A673 (cell line): Measurements from ENCODE around the gene EIF3F. TPM values are rescaled to one million over a fixed set of nuclear protein-coding genes. Genes with fewer than 3 reads are reported as not detected.

Experiments
- BruUV-seq: library from RNA; stranded (reverse); fragments of 400-500 nt; replicated peaks from 2 replicates; lab custom pipeline; 2021; lab: Mats Ljungman, UMichigan
- CTCF ChIA-PET: fragments of 300-600 bp; sonication (Branson Sonifier 250); formaldehyde crosslinking; loops from one replicate; lab custom pipeline; 2022; ENCODE audit warnings: antibody characterized with exemption; lab: Charles Lee
- POLR2A ChIA-PET: fragments of 300-600 bp; sonication (Branson Sonifier 250); formaldehyde crosslinking; loops from one replicate; lab custom pipeline; 2022; ENCODE audit warnings: antibody characterized with exemption; ENCODE audit not compliant: low non-redundant PET; lab: Charles Lee
- DNase-seq: peaks from one replicate; pipeline ENCODE4 v3.0.0-alpha.2; 2015; ENCODE audit warnings: low spot score
- H3K27ac ChIP-seq: fragments of 200-600 bp; sonication (generic); 2 replicates; pipeline ENCODE4 v1.5.1; 2016; ENCODE audit warnings: mixed run types, low read depth, mild to moderate bottlenecking, mixed read lengths, antibody characterized with exemption, low read length; ENCODE audit not compliant: poor library complexity, severe bottlenecking
- H3K27me3 ChIP-seq: fragments of 200-600 bp; sonication (generic); replicated peaks from 2 replicates; pipeline ENCODE4 v1.6.1; 2017; ENCODE audit warnings: mixed run types, low read depth, mild to moderate bottlenecking, mixed read lengths, antibody characterized with exemption, low read length; ENCODE audit not compliant: insufficient read depth, poor library complexity
- H3K36me3 ChIP-seq: fragments of 200-600 bp; sonication (generic); 2 replicates; pipeline ENCODE4 v1.6.1; 2016; ENCODE audit warnings: mixed run types, mild to moderate bottlenecking, mixed read lengths, antibody characterized with exemption, low read length; ENCODE audit not compliant: insufficient read depth, poor library complexity, severe bottlenecking
- H3K4me1 ChIP-seq: fragments of 200-600 bp; sonication (generic); 2 replicates; pipeline ENCODE4 v1.6.1; 2017; ENCODE audit warnings: mixed run types, mild to moderate bottlenecking, mixed read lengths, antibody characterized with exemption, low read length; ENCODE audit not compliant: insufficient read depth, poor library complexity, severe bottlenecking
- H3K4me3 ChIP-seq: fragments of 200-600 bp; sonication (generic); 2 replicates; pipeline ENCODE4 v1.5.1; 2016; ENCODE audit warnings: low read depth, mixed run types, mild to moderate bottlenecking, mixed read lengths, low read length; ENCODE audit not compliant: poor library complexity, severe bottlenecking
- H3K9me3 ChIP-seq: fragments of 200-600 bp; sonication (generic); 2 replicates; pipeline ENCODE4 v1.6.1; 2016; ENCODE audit warnings: mixed run types, low read depth, mild to moderate bottlenecking, mixed read lengths, antibody characterized with exemption, low read length; ENCODE audit not compliant: poor library complexity, severe bottlenecking
- CTCF ChIP-seq: fragments of 300-800, 200-600 bp; sonication (generic); conservative IDR thresholded peaks from 2 replicates; pipeline ENCODE4 v1.5.1; 2017; ENCODE audit warnings: low read depth, mild to moderate bottlenecking, antibody characterized with exemption, low read length, moderate library complexity, mixed read lengths
- EZH2 ChIP-seq: fragments of 200-600 bp; sonication (generic); IDR thresholded peaks from 2 replicates; pipeline ENCODE4 v1.6.1; 2017; ENCODE audit warnings: borderline replicate concordance, low read depth, mild to moderate bottlenecking, mixed read lengths, antibody characterized with exemption, low read length; ENCODE audit not compliant: poor library complexity, severe bottlenecking
- intact Hi-C: fragments of 100-400 bp; cut with micrococcal nuclease; formaldehyde crosslinking; loops from one replicate; pipeline ENCODE4 v1.10.0; 2022; ENCODE audit not compliant: unreplicated experiment
- total RNA-seq: library from RNA; stranded (reverse); gene quantifications from 2 replicates; pipeline ENCODE4 v1.2.3, GENCODE V29; 2021

EIF3F gene
- total RNA-seq, 1 experiment from 2014 or later, result 151 TPM

GRCh38 chr11:7944123-7944522 lies 43.0 kb upstream of the EIF3F start:
- Histone ChIP-seq H3K27me3 (peaks cover 15% of the 10 kb centered on the region), H3K4me1 (no peaks in the 10 kb centered on the region), H3K27ac (no peak overlapping the region), H3K4me3 (no peak overlapping the region), H3K36me3 (no peaks in the 10 kb centered on the region), H3K9me3 (no peaks in the 10 kb centered on the region)
- BruUV-seq, result no TSS peak
- ChIA-PET CTCF (no interaction called here), POLR2A (interaction anchor here (0.8 kb wide), 1 partner anchor 588 kb away, joined by 4 read pairs; no protein-coding TSS in a partner anchor)
- intact Hi-C loops, result no loop called here
- DNase-seq, result no peak
- TF ChIP-seq CTCF (no peak), EZH2 (no peak)

- POLR2A ChIA-PET, result no interaction called here
- DNase-seq, result no peak
- Histone ChIP-seq H3K27me3 (no peaks in the 10 kb centered on the region), H3K4me3 (no peak overlapping the region), H3K9me3 (no peaks in the 10 kb centered on the region), H3K36me3 (no peaks in the 10 kb centered on the region), H3K27ac (no peak overlapping the region), H3K4me1 (no peaks in the 10 kb centered on the region)
- intact Hi-C loops, result no loop called here
- TF ChIP-seq CTCF, result no peak
- TF ChIP-seq EZH2, result no peak
- CTCF ChIA-PET, result no interaction called here
- BruUV-seq, result no TSS peak
Measured at GRCh38 chr11:7949934-7950333, 37.2 kb upstream of the EIF3F start.

- Histone ChIP-seq H3K4me1 (no peaks in the 10 kb centered on the region), H3K27ac (no peak overlapping the region), H3K9me3 (no peaks in the 10 kb centered on the region), H3K36me3 (no peaks in the 10 kb centered on the region), H3K4me3 (no peak overlapping the region), H3K27me3 (no peaks in the 10 kb centered on the region)
- no peak for TF ChIP-seq EZH2
- ChIA-PET CTCF (no interaction called here), POLR2A (no interaction called here)
- intact Hi-C loops, result no loop called here
- no TSS peak for BruUV-seq
- DNase-seq, result no peak
Measured at GRCh38 chr11:7955191-7955590, 31.9 kb upstream of the EIF3F start.

GRCh38 chr11:7964261-7964660 lies 22.9 kb upstream of the EIF3F start:
- TF ChIP-seq CTCF, result no peak
- no peak for TF ChIP-seq EZH2
- H3K36me3 ChIP-seq, result no peaks in the 10 kb centered on the region
- DNase-seq, result no peak
- no peaks in the 10 kb centered on the region for H3K4me1 ChIP-seq
- POLR2A ChIA-PET, result no interaction called here
- no TSS peak for BruUV-seq
- H3K4me3 ChIP-seq, result no peak overlapping the region
- peaks cover 9% of the 10 kb centered on the region for H3K27me3 ChIP-seq
- H3K9me3 ChIP-seq, result no peaks in the 10 kb centered on the region
- intact Hi-C loops, result no loop called here
- CTCF ChIA-PET, result no interaction called here
- no peak overlapping the region for H3K27ac ChIP-seq
